ENCODE data around the gene IKZF2.
A peak's percentile ranks its signal among the peaks of the same experiment; 100 is the strongest.

Gene IKZF2

DNA sequence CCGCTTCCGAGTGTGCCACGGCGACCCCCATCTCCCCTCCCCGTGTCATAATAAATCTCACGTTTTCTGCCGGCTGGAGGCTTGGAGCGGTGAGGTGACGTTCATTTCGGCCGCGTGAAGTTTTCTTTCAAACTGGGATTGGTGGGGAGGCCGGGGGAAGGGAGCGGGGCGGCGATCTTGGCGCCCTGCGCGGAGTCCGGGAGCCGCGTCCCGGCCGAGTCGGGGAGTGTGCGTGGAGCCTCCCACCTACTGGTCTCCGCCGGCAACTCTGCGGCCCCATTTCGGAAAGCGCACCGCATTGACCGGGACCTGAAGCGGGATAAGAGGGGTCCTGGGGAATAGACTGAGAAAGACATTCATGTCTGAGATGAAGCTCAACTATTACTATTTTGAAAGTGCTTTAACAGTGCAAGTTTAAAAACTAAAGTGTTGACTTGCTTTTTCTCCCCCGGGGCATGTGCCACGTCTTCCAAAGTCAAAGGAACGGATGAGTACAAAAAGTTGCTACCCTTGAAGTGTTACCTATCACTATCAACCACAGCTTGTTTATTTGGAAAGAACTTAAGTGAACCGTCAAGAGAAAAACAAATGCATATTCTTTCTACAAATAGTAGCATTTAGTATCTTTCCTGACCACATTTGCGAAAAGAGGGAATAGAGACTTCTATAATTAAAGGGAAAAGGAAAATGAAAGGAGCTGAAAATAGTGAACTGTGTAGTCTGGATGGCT is 818 bp upstream of the IKZF2 start:
- peak; percentile 13 to 18 for DNase-seq

DNA sequence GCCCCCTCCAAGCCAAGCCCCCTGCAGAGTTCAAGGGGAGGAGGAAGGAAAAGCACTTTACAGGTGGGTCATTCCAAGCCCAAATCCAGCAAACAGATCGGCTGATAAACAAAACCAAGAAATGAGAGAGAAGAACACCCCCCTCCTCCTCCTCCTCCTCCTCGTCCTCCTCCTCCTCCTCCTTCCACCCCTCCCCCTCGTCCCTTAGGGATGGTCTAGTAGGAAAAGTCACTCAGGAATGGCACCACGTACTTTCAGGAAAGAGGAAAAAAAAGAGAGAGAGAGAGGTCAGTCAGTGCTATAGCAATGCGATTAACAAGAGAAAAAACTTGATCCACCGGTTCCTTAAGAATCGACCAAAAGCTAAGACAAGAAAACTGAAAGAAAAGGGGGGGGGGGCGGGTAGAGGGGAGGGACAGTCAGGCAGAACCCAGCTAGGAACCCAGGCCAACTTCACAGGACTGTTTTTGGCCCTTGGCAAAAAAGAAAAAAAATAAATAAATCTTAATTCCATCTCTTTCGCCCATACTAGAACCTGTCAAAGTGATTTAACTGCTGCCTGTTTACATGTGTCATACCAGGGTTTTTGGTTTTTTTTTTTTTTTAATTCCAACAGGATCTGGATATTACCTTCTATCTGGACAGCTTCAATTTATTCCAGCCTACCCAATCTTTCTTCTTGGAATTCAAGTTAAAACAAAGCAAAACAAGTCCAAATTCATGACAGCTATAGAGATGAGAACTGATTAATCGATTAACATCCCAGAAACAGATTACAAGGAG is 906 bp downstream of the IKZF2 start:
- no peak for DNase-seq

DNA sequence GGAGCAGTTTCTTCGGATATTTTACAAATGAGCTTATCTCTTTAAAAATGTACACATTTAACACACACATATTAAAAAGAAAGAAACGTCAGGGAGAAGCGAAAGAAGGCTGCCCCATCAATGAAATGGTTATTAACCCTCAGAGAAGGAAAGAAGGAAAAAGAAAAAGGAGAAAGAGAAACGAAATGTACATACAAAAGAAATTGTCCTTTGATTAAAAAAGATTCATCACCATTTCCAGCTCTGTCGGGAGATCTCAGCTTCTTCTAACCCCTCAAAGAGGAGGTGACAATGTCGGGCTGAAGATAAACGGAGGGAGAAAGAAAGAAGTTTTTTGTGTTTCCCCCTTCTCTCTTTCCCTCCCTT is 1.5 kb downstream of the IKZF2 start:
- DNase-seq = no peak

DNA sequence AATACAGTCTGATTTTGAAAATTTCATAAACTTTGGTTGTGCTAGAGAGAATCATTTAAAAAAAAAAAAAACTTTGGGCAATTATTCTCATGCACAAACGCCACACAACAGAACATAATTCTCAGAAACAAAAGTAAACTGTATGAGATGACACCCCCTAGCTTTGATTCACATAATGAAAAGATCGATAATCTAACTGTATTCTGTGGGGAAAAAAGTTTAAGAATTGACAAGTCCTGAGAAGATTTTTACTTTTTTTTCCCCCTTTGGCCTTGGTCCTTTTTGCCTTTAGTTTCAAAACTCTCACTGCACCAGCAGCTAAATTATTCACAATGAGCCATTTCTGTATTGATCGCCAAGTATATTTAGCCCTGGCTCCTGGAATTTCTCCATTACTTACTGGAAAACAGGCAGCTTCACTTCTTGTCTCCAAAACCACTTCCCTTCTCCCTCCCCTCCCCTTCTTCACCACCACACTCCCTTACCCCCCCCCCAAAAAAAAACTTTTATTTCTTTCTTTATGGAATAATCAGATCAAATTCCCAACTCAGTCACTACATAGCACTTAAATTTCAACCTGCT is 2.0 kb downstream of the IKZF2 start:
- DNase-seq = no peak

DNA sequence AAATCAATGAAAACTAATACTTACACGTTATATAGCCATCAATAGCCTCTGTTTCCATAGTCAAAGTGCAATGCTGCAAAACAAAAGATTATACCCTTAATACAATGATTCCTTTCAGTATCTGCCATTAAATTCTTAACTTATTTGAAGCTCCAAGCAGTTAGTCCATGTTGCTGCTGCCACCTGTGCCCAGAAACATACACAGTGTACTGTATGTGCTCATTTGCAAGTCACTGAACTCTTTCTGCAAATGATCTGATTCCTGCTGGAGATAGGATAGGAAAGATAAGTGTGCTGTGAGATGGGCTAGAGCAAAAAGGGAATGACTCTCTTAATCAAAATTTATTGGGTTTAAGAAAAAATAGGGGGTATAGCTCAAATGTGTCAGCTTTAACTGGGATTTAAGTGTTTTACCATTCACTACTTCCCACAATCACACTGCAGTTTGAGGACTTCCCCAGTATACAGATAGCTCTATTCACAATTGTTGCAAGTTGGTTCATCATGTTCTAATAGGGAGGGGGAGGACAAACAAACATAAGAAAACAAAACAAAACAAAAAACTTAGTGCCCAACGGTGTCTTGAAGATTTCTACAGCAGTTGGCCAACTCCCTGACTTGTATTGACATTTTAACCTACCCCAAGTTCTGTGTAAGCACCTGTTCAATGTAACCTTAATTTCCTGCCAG is 2.7 kb downstream of the IKZF2 start:
- DNase-seq = no peak

DNA sequence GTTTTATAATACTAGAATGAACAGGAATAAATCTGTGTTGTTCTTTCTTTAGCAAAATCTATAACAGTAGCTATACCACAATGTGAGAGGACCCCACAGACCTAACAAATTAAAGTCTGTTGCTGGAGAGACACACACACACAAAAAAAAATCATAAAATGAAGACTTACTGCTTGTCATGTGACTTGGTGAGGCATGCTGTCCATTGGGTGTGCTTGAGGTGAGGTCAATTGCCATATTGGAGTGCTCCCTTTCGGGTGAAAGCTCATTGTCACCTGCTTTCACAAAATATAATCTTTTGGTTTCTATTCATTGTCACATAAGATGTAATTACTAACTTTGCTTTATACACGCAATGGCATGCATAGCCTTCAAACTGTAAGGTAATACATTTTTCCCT is 3.9 kb downstream of the IKZF2 start:
- peak in 1 of 2 experiments; percentile 10 for DNase-seq

DNA sequence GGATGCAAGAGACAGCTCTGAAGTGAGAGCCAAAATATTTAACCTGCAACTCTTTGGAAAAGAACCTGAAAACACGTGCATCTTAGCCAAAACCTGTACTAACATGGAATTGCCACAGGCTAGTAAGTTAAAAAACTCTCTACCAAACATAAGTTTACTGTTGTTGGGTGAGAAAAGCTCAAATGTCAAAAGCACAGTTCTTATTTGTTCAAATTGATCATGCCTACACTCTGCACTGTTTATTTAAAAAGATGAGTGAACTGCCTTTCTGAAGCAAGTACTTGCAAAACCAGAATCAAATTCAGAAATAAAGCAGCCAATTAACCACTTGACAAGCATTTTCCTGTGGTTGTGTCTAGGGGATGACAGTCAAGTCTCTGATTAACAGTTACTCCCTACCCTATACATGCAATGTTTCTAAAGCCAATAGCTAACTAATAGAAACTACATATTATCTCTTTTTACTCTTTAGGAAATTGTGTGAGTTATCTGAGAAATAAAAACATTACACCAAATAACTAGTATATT is 5.6 kb downstream of the IKZF2 start:
- no peak for DNase-seq

DNA sequence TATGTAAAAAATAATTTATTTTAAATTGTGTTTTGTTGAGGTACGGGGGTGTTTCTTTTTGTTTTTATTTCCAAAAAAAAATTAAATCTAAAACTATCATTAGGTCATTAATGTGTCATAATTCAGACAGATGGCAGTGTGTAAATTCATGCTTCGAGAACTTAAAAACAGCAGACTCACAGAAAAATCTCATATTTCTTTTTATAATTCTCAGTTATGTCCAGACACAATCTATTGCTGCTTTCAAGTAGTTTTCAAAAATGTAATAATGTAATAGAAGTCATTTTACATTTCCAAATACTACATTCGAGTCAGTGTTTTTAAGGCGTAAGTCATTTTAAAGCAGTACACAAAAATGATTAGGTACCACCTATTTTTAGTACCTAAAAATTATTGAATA is 14.3 kb downstream of the IKZF2 start:
- DNase-seq = no peak

DNA sequence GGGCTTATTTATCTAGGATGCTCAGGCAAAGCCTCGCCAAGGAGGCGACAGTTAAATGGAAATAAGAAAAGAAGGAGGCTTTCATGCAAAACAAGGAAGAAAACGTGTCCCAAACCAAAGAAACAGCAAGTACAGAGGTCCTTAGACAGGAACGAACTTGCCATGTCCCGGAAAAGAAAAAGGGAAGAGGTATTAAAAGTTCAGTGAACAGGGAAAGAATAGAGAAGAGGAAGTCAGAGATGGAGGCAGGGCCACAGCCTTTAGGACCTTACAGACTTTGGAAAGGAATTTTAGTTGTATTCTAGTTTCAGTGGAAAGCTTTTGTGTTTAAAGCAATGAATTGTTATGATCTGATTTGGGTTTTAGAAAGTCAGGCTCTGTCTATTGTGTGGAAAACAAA is 22.1 kb downstream of the IKZF2 start:
- no peak for DNase-seq

DNA sequence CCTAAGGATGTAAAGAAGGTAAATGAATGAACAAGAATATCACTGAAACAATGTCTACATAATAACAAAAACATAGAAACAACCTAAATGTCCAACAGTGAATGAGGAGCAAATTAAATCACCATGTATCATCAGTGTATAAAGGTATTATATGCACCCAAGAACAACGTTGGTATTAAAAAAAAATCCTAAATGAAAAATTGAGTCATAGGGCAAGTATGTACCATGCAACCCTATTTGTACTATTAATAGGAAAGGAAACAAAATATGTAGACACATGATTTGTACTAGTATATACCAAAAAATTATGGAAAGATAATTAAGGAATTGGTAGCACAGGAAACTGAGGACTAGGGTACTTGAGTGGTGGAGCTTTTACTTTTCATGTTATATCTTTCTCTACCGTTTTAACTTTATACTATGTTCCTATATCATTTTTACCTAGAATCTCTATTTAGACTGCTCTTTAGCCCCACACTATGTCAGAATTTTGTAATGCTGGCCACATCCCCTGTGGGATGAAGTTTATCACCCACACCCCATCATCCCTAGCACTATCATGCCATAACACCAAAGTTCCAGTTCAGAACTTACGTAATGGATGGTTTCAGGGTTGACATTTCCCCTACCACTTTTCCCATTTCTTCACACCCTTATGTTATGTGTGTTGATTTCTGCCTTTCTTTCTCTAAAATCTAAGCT is 25.6 kb downstream of the IKZF2 start:
- DNase-seq = no peak

DNA sequence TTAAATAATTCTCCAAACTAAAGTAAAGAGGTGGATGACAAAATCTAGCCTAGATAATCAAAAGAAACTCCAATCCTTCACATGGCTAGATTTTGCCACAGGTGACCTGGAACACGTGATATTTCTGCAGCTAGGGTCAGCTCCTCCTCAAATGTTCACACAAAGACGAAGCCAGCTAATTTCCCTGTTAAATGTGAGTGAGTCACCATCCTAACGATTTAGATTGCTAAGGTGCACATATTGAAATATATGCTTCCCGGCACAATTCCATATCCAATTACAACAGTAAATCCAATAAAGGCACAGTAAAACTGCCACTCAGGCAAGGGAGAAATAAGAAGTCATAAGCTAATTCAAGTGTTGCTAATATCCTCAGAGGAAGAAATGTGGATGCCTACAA is 28.7 kb downstream of the IKZF2 start:
- no peak for DNase-seq

DNA sequence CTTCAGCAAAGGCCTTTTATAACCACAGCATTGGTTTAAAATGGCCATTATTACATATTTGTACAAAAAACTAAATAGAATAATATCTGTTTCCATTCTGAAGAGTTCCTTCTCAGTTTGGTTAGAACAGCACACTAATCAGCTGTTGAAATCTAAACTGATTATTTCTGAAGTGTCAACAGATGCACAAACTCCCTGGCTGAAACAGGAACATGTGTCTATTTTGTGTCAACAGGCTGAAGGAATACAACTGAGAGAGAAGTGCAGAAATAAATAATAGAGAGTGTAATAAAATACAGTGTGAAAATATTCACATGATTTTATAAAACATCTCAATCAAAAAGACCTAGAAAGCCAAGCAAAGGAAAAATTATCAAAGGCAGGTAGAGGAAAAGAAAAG is 29.7 kb downstream of the IKZF2 start:
- DNase-seq = no peak

DNA sequence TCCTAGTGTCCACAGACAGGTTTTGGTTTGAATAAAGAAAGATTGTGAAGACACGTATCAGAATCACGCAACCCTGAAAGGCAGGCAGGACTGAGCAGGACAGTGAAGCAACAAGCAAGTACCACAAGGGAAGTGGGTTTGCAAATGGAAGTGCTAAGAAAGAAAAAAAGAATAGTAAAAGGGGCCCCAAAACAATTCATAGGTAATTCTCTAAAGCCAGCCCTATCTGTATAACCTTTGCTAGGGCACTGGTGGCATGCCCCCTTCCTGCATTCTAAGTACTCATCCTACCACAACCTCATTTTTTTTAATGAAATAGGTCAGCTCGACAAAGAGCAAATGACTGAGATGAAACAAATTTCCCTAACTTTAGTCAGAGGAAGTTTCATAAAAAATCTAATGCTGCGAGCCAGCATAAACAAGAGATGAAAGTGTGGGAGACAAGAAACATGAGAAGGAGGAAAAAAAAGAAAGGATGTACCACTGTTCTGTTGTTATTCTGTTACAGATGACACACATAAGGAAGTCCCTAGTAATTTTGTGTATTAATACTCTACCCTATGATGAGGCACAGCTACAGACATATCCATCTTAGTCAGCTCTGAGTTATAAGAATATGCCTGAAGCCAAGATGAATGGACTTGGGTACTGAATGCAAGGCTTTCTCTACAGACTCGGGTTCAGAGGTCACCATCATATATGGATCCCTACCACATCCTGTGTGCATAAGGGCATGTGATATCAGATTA is 32.2 kb downstream of the IKZF2 start:
- DNase-seq = no peak

DNA sequence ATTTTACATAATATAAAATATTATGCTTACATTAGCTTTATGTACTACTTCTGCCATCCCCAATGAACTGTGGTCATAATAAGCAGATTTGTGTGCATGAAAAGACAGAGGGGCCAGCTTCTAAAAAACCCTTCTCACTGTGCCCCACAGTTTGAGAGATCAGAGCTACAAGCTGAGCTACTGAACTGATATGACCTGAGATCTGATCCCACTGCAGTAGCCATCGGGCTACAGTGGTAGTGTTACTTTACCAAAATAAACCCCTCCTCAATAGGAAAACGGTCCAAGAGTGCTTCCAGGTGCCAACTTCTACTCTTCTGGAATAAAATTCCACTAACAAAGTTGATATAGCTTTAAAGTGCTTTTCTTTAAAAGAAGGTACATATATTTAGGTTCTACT is 43.1 kb downstream of the IKZF2 start:
- no peak for DNase-seq

DNA sequence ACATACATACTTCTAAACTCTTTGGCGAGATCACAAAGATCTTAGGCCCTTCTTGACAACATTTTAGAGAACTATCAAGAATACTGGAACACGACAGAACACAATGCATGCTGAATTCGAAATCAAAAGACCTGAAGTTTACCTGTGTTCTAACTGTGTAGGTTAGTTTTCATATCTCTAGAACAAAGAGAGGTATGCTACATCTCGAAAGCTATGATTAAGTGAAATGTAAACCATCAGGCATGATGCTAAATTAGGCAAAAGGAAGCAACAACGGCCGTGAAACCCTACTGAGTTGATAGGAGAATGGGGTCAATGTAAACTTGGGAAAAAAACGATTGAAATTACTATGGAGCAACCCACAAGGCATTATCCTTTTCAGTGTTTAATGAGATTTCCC is 43.7 kb downstream of the IKZF2 start:
- DNase-seq = no peak

DNA sequence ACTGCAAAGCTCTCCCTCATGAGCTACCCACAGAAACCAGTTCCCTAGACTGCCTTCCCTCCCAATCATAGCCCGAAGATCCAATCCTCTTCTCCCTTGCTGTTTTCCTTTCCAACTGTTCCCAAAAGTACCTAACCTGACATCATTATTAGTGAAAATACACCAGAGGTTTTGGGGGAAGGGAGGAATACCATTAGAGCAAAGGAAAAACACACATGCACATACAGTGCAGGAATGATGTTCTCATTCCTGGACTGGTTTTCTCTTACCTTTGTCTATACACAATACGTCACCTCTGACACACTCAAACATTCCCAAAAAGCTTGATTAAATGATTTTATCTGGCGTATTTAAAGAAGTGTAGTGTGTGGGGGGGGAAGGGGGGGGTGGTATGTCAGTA is 46.2 kb downstream of the IKZF2 start:
- DNase-seq = no peak

DNA sequence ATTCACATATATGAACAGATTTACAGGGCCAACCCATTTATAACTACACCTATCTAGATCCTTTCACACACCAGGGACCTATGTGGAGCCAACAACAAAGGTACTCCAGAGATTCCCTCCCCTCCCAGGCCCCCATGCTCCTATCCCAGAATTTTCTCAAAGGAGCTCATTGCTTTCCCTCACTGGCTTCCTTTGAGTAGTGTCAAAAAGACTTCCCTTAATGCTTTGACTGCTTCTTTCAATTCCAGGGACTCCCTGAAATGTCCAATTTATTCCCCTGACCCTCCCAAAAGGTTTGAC is 46.6 kb downstream of the IKZF2 start:
- DNase-seq = no peak

DNA sequence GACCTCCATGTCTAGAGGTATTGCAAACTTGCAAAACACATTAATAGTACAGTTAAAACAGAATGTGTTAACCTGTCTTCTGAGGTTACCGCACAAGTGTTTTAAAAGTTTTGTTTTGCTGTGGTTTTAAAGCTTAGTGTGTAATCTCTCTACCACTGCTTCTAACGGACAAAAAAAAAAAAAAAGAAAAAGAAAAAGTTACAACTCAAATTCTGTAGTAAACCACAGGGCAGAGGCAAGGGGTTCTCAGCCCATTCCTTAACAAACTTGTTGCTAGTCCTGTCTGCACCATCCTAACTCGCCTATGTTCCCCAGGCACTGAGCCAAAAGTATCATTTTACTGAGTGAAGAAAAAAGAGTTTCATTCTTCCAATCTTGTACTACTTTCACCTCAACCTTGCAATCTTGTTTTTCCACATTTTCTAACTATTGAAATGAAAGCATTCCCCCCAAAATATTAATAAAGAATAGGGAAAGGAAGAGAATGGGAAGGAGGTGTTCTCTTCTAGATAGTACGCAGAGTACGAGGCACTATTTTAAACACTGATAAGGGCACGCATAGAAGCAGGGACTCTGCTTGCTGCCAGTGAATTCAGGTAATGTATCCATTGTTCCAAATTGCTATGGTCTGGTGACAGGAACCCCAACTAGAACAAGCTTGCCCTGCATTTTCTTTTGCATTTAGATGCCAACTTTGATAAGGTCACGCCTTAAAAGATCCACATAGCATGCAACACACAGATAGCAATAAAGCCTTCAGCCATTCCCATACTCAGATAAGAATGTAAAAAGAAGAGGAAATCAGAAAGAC is 47.1 kb downstream of the IKZF2 start:
- no peak for DNase-seq

DNA sequence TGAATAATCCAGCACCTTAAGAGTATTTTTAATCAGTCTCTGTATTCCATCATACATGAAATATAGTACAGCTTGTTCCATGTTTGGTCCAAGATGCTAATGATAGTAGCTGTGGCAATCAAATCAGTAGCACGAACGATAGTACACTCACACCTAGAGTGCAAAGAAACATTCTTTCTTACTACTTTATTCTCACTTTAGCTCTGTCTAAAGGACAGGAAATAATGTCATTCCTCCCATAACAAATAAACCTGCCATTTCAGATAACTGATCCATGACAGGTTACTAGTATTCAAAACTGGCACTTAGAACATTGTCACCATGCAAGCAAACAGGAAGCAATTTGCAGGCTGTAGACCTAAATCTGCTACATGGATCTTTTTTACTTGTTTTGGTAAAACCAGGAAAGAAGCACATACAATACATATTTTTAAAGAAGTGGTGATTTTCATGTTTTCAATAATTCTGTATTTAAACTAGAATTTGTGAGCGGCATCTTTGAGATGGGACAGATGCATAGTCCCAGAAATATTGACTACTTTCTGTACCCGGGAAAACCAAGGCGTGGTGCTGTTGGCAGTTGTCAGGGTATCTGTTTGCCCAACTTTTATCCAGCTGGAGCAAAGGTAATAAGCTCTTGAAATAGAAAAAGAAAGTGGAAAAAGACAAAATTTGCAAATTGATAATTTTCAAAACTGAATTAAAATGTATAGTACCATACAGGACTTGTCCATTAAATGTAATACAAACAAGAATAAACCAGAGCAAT is 49.5 kb downstream of the IKZF2 start:
- no peak for DNase-seq

DNA sequence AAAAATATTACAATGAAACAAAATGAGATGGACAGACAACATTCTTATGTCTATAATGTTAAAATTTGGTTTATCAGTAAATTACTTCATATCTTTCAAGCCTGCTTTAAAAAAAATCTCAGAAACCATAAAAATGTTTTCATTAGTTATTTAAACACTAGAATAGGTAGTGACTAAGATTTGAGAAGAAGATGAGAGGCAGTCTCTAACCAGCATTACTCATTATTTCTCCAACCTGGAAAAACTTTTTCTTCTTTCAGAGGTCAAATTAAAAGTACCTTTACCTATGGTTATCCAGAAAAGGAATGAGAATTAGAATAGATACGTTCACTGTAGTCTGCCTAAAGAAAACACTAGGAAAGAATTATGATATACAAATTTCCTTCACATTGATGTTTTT is 50.3 kb downstream of the IKZF2 start:
- no peak for DNase-seq

DNA sequence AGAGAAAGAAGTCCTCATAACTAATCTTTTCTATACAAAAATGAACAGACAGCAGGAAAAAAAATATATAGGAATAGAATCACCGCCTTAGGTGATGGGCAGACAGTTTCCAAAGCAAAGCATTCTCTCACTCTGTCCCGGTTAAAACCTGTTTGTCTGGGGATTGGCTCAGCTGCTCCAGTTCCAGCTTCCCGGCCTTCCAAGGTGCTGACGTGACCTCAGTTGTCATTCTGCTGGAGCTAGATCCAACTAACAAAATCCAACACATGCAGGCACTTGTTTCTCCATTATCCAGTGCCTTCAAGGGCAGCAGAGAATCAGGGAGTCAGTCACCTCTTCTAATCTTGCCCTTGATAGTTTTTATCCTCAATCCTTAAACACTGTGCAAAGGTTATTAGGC is 52.8 kb downstream of the IKZF2 start:
- no peak for DNase-seq
